Skeletal muscle cell (primary cell): Measurements from ENCODE around the gene H2BK1.

Experiments
- DNase-seq: peaks from one replicate; pipeline ENCODE4 v3.0.0-alpha.2; 2010; ENCODE audit warnings: low read depth
- H3K4me3 ChIP-seq: 2 replicates; pipeline ENCODE4 v1.5.1; 2011; ENCODE audit warnings: low read depth, mild to moderate bottlenecking, control low read depth, low read length, moderate library complexity

The H2BK1 gene

DNA sequence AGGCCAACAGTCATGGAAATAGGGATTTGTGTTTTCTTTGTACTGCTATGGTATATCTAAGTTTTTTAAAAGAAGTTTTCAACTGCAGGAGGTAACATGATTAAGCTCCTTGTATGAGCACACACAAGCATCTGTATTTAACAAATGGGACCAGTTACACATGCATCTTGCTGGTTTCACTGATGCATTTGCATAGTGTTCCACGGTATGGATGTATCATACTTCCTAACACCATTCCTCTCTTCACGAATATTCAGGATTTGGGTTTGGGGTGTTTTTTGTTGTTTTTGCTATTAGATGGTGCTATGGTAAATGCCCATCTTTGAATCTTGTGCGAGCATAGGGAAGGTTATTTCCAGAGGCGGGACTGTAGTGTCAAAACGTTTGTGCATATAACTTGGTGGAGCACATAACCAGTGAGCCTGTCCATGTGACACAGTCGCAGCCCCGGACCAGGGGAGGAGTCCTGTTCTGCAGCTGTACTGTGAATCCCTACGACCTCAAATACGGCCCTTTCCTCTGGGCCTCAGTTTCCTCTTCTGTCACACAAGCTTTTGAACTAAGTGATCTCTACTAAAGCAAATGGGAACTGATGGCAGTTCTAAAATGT is 1.9 kb downstream of the H2BK1 start:
- no peak for DNase-seq
- no peak overlapping the region for H3K4me3 ChIP-seq

DNA sequence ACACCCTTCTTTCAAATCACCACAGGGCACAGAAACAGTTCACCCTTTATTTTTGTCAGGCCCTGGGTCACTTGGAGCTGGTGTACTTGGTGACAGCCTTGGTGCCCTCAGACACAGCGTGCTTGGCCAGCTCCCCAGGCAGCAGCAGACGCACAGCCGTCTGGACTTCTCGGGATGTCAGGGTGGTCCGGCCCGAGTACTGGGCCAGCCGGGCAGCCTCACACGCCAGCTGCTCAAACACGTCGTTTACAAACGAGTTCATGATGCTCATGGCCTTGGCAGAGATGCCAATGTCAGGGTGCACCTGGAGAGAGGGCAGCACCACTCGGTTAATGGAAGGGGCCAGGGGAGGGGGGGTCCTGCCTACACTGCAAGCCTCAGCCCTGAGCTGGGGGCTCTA is 2.5 kb downstream of the H2BK1 start:
- H3K4me3 ChIP-seq = no peak overlapping the region
- no peak for DNase-seq

DNA sequence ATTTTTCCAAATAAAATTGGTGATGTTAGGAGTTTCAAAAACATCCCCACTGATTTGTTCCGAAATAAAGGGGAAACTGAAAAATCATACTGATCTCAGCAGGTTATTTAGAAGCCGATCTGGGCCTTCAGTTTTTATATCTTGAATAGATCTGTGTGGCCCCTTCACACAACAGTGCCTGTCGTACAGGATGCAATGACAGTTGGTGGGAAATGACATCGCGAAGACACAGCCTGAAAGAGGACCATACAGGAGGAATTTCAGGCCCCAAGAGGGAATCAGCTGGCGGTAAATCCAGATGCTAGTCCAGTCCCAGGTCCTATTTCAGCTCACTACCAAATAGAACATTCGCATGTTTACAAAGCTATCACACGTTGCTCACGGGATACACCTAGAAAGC is 3.0 kb downstream of the H2BK1 start:
- no peak overlapping the region for H3K4me3 ChIP-seq
- no peak for DNase-seq

DNA sequence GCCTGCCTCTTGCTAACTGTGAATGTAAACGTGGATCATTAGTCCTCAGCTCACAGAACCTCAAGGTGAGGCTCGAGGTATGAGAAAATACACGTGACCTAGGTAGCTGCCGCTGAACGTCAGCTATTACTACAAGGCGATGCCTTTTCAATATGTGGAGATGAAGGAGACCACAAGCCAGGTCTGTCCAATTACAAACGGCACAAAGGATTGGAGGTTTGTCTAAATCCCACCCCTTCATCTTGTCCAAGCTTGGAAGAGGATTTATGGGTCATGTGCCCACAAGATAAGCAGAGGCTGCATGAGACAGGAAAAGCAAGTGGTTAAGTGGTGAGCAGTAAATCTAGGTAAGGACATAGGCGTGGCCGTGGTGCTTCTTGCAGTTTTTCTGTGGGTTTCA is 3.4 kb downstream of the H2BK1 start:
- H3K4me3 ChIP-seq = no peak overlapping the region
- DNase-seq = no peak

DNA sequence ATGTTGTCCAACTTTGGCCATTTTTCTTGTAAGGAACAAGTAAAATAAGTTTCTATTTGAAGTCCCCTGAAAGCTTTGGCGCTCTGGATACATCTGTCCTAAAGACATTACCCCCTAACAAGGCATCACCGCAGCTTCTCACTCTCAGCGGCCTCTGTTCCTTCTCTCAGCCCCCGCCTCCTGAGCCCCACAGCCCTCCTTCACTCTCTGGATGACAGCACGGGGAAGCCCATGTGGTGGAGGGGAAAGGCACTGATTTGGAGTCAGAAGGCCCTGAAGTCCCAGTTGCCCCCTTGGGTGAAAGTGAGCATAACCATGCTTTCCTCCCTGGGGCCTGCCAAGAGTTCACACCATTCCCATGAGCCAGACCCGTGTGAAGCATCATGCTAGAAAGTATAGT is 4.6 kb downstream of the H2BK1 start:
- DNase-seq = no peak
- H3K4me3 ChIP-seq = no peak overlapping the region

DNA sequence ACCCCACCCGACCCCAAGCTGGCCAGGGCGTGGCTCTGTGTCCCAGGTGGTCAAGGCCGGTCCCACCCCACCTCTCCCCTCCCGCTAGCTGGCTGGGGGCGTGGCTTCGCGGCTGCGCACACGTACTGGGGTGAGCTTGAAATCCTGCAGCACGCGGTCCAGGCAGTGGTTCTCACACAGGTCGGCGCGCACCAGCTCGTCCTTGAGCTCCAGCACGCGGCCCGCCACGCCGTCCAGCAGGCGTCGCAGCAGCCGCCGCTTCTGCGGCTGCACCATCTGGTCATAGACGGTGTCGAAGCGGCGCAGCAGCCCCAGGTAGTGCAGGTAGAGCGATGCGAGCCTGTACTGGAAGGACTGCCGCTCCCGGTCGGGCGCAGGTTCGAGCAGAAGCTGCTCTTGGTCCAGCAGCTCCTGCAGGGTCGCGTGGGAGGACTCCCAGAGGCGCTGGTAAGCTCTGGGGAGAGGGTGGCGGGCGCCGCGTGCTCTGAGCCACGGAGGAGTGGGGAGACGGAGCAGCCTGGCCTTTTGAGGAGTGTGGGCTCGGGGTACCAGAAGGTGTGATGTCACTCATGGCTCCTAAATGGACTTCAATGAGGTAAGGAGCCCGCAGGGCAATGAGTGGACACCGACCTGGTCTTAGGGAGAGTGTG is 5.8 kb downstream of the H2BK1 start:
- DNase-seq = no peak

DNA sequence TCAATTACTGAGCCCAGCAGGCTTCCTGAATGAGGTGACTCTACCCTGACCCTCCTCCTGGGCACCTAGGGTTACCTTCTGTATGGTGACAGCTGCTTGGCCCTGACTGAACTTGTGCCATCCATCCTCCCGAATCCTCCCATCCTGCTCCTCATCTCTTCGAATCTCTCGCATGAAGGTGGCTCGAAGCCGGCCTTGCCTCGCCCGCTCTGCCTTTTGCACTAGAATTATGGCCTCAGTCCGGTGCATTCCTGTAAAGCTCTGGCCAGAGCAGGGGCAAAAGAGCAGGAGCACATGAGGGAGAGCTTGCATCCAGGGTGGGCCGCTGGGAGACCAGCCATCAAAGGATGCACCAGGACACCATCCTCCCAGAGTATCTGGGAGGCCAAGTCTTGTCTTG is 7.5 kb downstream of the H2BK1 start:
- no peak overlapping the region for H3K4me3 ChIP-seq
- no peak for DNase-seq

More for the DNA sequence above, 5.8 kb downstream of the H2BK1 start:
- H3K4me3 ChIP-seq = no peak overlapping the region

DNA sequence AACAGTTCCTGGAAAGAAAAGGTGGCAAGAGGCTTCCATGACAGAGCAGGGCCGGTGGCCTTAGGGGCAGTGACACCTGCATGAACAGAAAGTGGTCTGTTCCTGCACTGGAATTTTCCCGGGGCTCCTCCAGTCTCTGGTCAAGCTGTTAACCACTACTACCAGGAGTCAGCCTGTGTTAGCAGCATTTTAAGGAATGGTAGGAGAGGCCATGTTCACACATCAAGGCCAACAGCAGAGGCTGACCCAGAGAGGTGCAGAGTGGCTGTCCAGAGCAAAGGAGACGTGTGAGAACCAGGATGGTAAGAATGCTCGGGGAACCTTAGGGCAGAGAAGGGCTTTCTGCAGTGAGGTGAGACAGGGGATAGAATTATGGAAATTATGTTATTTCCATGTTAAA is 8.5 kb downstream of the H2BK1 start:
- no peak overlapping the region for H3K4me3 ChIP-seq
- no peak for DNase-seq

DNA sequence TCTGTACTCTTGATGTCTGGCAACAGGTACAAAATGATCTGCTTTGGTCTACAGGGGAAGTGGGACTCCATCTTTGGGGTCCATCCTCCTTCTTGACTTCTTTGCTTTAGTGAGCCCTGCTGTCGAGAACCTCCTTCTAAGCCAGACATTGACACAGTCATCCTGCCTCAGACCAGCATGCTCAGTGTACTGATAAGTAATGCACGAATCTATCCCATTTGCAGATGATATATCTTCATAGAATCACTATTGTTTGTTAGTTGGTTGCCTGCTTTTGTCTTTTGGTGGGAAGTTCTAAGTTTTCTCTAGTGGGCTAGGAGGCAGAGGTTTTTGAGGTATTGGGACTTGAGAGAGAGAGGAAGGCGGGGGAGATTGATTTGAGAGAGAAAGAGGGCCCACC is 8.9 kb downstream of the H2BK1 start:
- H3K4me3 ChIP-seq = no peak overlapping the region
- DNase-seq = no peak

DNA sequence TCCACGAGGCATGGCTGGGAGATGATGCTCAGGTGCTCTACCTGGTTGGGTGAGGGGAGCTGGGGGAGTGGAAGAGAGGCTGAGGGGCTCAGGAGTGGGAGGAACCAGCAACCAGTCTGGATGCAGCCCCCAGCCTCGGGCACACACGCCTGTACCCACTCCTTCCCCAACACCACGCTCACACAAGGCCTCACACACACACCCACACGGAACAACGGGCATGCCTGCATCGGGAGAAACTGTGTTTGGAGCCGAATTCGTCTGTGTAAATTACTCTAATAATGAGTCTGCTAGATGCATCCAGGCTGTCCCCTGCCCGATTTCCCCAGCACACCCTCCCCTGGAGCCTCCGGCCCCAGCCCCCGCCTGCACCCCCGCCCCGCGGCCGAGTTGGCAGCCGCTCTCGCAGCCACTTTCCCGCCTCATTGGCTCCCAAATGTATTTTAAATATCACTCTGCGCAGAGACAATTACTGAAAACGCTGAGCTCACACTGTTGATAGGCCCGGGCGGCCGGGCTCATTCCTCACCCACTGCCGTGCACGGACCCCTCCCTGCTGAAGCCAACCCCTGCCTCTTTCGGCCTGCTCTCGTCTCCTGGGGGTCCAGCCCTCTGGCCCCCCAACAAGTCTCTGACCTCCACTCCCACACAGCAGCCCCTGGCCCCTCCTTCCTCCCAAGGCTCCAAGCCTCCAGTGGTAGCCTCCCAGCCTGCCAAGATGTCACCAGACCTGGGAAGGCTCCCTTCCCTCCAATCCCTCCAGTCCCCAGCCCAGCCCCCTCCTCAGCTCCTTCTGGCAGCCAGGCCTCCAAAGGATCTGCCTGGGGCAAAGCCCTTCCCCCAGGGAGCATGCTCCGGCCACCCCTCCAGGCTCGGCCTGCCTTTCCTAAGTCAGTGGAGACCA is 11.1 kb downstream of the H2BK1 start:
- DNase-seq = no peak

DNA sequence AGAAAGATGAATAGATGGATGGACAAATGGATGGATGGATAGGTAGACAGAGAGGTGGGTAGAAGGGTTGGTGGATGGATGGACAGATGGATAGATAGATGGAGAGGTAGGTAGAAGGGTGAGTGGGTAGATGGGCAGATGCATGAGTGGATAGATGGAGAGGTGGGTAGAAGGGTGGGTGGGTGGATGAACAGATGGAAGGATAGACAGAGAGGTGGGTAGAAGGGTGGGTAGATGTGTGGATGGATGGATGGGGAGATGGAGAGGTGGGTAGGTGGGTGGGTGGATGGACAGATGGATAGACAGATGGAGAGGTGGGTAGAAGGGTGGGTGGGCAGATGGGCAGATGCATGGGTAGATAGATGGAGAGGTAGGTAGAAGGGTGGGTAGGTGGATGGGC is 12.4 kb downstream of the H2BK1 start:
- DNase-seq = no peak
- H3K4me3 ChIP-seq = no peak overlapping the region

More for the DNA sequence above, 11.1 kb downstream of the H2BK1 start:
- no peak overlapping the region for H3K4me3 ChIP-seq

DNA sequence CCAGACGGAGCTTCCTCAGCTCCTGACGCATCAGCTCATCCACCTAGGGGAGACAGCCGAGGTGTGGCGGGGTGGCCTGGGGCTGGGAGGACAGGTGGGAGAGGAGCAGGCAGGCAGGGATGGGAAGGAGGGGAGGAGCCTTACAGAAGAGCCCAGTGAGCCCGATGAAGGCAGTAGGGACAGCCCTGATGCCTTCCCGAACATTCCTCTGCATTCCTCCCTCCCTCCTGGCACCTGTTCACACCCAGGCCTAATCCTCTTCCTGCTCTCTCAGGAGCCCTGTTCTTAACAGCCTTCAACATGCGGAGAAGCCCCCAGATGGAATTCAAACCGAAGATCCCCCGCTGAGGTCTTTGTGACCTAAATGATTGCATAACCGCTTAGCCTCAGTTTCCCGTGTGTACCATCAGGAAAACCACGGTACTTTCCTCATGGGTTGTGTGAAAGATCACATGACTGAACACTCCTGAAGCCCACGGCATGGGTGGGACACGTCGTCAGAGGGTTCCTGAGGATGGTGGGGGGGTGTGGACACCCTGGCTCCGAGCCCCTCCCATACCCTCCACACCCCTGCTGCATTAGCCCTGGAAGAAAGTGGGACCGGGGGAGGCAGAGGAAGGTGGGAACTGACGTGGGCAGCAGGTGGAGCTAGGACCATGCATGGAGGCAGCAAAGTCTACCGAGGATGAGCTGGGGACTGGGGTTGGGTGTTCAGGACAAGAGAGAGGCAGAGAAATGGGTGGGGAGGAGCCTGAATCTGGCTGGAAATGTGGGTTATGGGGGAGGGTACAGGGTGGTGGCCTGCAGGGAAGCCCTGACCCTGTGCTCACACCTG is 14.5 kb downstream of the H2BK1 start:
- no peak for DNase-seq
- no peak overlapping the region for H3K4me3 ChIP-seq

DNA sequence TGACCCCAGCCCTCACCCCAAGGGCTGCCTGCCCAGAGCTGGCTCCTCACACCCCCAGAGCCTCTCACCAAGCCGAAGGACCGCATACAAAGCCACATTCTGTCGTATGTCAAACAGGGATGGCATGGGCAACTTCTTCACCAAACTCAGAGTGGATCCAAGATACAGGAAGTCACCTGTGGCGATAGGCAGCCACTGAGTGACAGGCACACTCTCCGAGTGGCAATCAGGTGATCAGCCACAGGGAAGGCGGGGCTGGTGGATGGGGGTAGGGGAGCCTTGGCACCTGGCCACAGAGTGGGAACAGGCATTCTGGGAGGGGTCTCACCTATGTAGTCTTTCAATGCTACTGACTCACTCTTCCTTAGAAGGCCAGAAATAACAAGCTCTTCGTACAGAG is 16.1 kb downstream of the H2BK1 start:
- no peak overlapping the region for H3K4me3 ChIP-seq
- DNase-seq = no peak

DNA sequence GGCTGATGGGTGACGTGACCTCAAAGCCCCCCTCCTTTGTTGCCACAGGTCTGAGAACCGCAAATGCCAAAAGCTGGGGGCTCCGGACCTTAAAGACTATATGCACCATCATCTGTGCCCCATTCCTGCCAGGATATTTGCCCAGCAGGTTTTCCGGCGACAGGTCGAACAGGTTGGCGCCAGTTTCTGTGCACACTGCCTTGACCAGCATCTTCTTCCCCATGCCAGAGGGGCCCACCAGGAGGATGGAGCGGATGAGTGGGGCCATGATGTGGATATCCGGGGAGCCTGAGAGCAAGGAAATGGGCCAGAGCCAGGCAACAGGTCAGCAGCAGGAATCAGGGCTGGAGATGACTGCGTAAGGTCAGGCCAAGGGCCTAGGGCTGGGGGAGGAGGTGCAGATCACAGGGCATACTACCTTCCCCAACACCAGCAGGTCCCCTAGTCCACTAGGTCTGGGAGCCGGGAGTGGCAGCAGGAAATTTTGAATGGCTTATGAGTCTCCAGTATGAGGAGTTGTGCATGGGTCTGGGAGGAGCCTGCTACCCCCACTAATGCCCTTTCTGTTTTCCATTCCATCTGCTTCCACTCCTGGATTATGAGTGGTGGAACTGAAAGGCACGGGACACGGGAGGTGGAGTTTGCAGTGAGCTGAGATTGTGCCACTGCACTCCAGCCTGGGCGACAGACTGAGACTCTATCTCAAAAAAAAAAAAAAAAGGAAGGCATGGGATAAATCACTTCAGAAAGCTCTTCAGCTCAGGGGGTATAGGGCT is 16.9 kb downstream of the H2BK1 start:
- no peak for DNase-seq

DNA sequence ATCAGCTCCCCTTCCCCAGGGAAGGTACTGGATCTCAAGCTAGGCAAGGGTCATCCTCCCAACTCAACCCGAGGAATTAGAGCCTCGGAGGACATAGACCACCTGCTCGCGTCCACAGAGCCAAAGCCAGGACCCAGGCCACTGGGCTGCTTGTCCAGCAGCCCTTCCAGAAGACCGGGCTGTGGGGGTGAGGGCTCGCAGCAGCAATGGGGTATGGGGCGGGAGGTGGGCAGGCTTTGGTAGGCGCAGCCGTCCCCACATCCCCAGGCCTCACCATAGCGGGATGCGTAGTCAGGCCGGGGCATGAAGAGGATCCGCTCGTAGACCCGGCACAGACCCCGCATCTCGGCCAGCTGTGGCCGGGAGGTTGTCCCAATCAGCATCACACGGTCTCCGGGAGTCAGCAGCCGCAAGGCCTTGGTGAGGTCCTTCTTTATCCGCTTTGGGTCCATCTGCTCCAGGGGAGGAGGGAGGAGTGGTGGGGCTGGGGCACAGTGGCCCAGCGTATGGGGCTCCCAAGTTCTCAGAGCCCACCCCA is 18.2 kb downstream of the H2BK1 start:
- no peak overlapping the region for H3K4me3 ChIP-seq
- DNase-seq = no peak

More for the DNA sequence above, 16.9 kb downstream of the H2BK1 start:
- H3K4me3 ChIP-seq = no peak overlapping the region

DNA sequence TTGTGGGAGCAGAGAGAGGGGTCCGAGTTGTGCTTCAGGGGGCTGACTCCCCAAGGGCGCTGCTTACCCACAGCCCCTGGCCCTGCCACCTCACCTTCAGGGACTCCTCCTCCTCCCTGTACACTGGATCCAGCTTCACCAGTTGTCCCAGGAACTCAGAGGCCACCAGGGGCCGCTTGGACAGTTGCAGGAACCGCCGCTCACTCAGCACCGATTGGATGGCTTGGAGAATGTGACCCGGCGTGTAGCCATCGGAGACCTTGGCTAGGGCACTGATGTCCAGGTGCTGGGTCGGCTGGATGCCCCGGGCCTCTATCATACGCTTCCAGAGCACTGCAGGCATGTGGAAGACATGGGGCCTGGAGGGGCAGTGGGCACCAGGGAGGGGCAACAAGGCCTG is 18.7 kb downstream of the H2BK1 start:
- H3K4me3 ChIP-seq = no peak overlapping the region
- no peak for DNase-seq

DNA sequence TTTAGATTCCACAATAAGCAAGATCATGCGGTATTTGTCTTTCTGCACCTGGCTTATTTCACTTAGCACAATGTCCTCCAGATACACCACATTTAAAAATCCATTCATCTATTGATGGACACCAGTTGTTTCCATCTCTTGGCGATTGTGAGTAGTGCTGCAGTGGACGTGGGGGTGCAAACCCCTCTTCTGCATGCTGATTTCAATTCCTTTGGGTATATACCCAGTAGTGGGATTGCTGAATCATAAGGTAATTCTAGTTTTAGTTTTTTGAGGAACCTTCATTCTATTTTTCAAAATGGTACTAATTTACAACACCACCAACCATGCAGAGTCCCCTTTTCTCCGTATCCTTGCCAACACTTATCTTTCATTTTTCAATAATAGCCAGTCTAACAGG is 21.2 kb downstream of the H2BK1 start:
- DNase-seq = no peak
- no peak overlapping the region for H3K4me3 ChIP-seq

DNA sequence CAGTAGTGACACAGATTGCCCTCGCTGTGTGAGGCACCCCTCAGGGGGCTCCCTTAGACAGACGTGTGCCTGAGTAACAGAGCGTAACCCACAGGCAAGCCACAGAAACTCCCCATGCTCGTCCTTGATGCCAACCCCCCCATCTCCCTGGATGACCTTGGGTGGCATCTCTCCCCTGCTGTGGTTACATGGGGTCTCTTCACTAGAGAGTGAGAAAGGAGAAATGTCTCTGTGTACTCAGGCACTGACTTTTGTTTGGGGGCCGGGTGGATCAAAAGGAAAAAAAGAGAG is 22.1 kb downstream of the H2BK1 start:
- H3K4me3 ChIP-seq = no peak overlapping the region
- DNase-seq = no peak
